Astrocyte (in vitro differentiated cells and primary cell): ENCODE data around the gene CTDSPL. TPM values are rescaled to one million over a fixed set of nuclear protein-coding genes. Genes with fewer than 3 reads are reported as not detected.

Source experiments
- DNase-seq: peaks from one replicate; pipeline ENCODE4 v3.0.0-alpha.2; 2010; ENCODE audit warnings: low read depth
- FAIRE-seq: peaks from 2 replicates; lab custom pipeline; 2011; peaks lifted over from hg19 to GRCh38; lab: Jason Lieb, UNC
- H2AFZ ChIP-seq: 2 replicates; pipeline ENCODE4 v1.6.0; 2012; ENCODE audit warnings: low read depth, low read length, inconsistent platforms
- H3K27ac ChIP-seq: 2 replicates; pipeline ENCODE4 v1.5.1; 2011; ENCODE audit warnings: low read depth, low read length, inconsistent platforms
- H3K27me3 ChIP-seq: 2 replicates; pipeline ENCODE4 v1.6.0; 2011; ENCODE audit warnings: low read length, inconsistent platforms; ENCODE audit not compliant: insufficient read depth
- H3K36me3 ChIP-seq: 2 replicates; pipeline ENCODE4 v1.5.1; 2011; ENCODE audit warnings: low read length, inconsistent platforms; ENCODE audit not compliant: insufficient read depth
- H3K4me1 ChIP-seq: 2 replicates; pipeline ENCODE4 v1.5.1; 2011; ENCODE audit warnings: low read length, inconsistent platforms; ENCODE audit not compliant: insufficient read depth
- H3K4me2 ChIP-seq: 2 replicates; pipeline ENCODE4 v1.6.0; 2012; ENCODE audit warnings: low read length, inconsistent platforms
- H3K4me3 ChIP-seq: 2 replicates; pipeline ENCODE4 v1.5.1; 2011; ENCODE audit warnings: low read depth, mild to moderate bottlenecking, low read length, inconsistent platforms; ENCODE audit not compliant: insufficient read depth
- H3K79me2 ChIP-seq: 2 replicates; pipeline ENCODE4 v1.6.0; 2012; ENCODE audit warnings: mild to moderate bottlenecking, low read length, inconsistent platforms; ENCODE audit not compliant: insufficient read depth
- H3K9ac ChIP-seq: 2 replicates; pipeline ENCODE4 v1.6.0; 2012; ENCODE audit warnings: mild to moderate bottlenecking, low read length, inconsistent platforms
- H3K9me3 ChIP-seq: 2 replicates; pipeline ENCODE4 v1.5.1; 2012; ENCODE audit warnings: low read depth, mild to moderate bottlenecking, low read length, inconsistent platforms; ENCODE audit not compliant: insufficient read depth
- H4K20me1 ChIP-seq: 2 replicates; pipeline ENCODE4 v1.6.0; 2012; ENCODE audit warnings: low read length, inconsistent platforms; ENCODE audit not compliant: insufficient read depth
- H3K27ac Mint-ChIP-seq: one replicate; pipeline ENCODE4 v1.8.0; 2021; ENCODE audit warnings: mild to moderate bottlenecking, mixed read lengths; ENCODE audit not compliant: unreplicated experiment
- H3K27me3 Mint-ChIP-seq: one replicate; pipeline ENCODE4 v1.8.0; 2021; ENCODE audit warnings: low read depth, mixed read lengths; ENCODE audit not compliant: unreplicated experiment
- H3K36me3 Mint-ChIP-seq: one replicate; pipeline ENCODE4 v1.8.0; 2021; ENCODE audit warnings: low read depth, mixed read lengths; ENCODE audit not compliant: unreplicated experiment
- H3K4me1 Mint-ChIP-seq: one replicate; pipeline ENCODE4 v1.8.0; 2021; ENCODE audit warnings: low read depth, mixed read lengths; ENCODE audit not compliant: unreplicated experiment
- H3K4me3 Mint-ChIP-seq: one replicate; pipeline ENCODE4 v1.8.0; 2021; ENCODE audit warnings: mild to moderate bottlenecking, moderate library complexity, mixed read lengths; ENCODE audit not compliant: unreplicated experiment
- H3K9me3 Mint-ChIP-seq: one replicate; pipeline ENCODE4 v1.8.0; 2021; ENCODE audit warnings: mild to moderate bottlenecking, mixed read lengths; ENCODE audit not compliant: unreplicated experiment
- CTCF ChIP-seq: IDR thresholded peaks from 2 replicates; pipeline ENCODE4 v1.5.1; 2011; ENCODE audit warnings: low read depth, mild to moderate bottlenecking, inconsistent platforms, low read length, moderate library complexity; ENCODE audit not compliant: insufficient read depth
- EZH2 ChIP-seq: IDR thresholded peaks from 2 replicates; pipeline ENCODE4 v1.6.1; 2012; ENCODE audit warnings: mild to moderate bottlenecking, low read length, inconsistent platforms; ENCODE audit not compliant: insufficient read depth
- total RNA-seq: library from RNA; stranded (reverse); gene quantifications from 2 replicates; pipeline ENCODE4 v1.2.1, GENCODE V29; 2021

Gene CTDSPL
- total RNA-seq, 1 donor from 2014 or later, result 37.9 TPM

DNA sequence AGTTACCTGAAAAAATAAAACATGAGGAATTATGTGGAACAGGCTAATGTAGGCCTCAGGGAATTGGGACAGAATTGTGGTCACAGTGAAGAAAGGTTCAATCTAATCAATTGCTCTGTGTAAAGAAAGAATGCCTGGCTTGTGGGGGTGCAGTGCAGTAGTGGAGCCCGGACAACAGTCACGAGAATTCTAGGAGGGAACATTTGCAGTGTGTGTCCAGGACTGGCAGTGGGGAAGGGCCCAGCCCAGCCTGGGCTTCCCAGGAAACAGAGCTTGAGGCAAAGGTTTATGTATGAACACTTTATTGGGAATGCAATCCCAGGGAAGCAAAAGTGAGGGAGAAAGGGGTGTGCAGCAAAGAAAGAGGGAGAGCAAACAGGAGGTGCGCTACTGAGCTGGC lies 29.2 kb upstream of the CTDSPL start:
- no peaks in the 10 kb centered on the region for H3K79me2 ChIP-seq
- DNase-seq (no peak), FAIRE-seq (no peak)
- Mint-ChIP-seq H3K4me1 (peaks cover 2% of the 10 kb centered on the region), H3K9me3 (no peaks in the 10 kb centered on the region), H3K27me3 (no peaks in the 10 kb centered on the region), H3K4me3 (no peak overlapping the region), H3K27ac (no peak overlapping the region), H3K36me3 (peaks cover 5% of the 10 kb centered on the region)
- no peaks in the 10 kb centered on the region for H3K36me3 ChIP-seq
- no peaks in the 10 kb centered on the region for H3K9me3 ChIP-seq
- no peak overlapping the region for H3K9ac ChIP-seq
- TF ChIP-seq EZH2 (no peak), CTCF (no peak)
- no peak overlapping the region for H3K4me2 ChIP-seq
- no peaks in the 10 kb centered on the region for H3K27me3 ChIP-seq
- H3K27ac ChIP-seq, result no peak overlapping the region
- no peak overlapping the region for H2AFZ ChIP-seq
- no peaks in the 10 kb centered on the region for H4K20me1 ChIP-seq
- no peak overlapping the region for H3K4me3 ChIP-seq
- no peaks in the 10 kb centered on the region for H3K4me1 ChIP-seq

DNA sequence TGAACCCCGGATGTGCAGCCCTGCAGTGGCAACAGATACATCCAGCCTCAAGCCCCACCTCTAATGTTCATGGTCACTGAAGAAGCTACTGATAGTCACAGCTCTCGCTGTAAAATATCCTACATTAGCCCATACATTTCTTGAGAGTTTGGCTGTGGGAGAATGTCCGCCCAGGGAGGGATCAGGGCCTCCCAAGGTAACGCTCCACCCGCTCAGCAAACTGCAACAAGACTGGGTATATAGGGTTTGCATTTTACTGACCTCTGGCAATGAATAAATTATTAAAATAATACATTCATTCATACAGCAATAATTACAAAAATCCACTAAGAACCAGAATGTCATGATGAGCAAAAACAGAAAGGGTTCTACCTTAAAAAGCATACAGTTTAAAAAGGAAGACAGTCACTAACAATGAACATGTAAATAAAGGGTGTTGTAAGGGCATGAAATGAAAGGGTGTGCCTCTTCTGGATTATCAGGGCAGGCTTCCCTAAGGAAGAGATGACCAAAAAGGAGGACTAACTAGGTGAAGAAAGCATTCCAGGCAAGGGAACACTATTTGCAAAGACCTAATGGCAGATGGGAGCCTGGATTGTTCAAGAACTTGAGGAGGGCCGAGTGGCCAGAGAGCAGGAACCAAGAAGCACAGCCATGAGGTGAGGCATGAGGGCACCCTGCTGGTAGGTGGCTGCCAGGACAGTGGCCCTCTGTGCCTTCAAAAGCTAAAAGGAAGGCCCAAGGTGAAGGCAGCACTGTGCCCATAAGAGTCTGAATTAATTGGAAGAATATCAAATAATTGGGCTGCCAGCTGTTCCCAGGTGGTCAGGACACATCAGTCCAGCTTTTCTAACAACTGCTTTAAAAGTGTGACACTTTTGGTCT lies 28.1 kb upstream of the CTDSPL start:
- Mint-ChIP-seq H3K4me1 (peaks cover 2% of the 10 kb centered on the region), H3K36me3 (peaks cover 7% of the 10 kb centered on the region), H3K27me3 (no peaks in the 10 kb centered on the region), H3K27ac (no peak overlapping the region), H3K9me3 (no peaks in the 10 kb centered on the region), H3K4me3 (no peak overlapping the region)
- Histone ChIP-seq H3K27me3 (no peaks in the 10 kb centered on the region), H3K4me1 (no peaks in the 10 kb centered on the region), H4K20me1 (no peaks in the 10 kb centered on the region), H3K36me3 (no peaks in the 10 kb centered on the region), H3K4me2 (no peak overlapping the region), H3K79me2 (no peaks in the 10 kb centered on the region), H3K4me3 (no peak overlapping the region), H3K9me3 (no peaks in the 10 kb centered on the region), H3K9ac (no peak overlapping the region), H3K27ac (no peak overlapping the region), H2AFZ (no peak overlapping the region)
- FAIRE-seq (no peak), DNase-seq (no peak)
- TF ChIP-seq EZH2, result no peak
- no peak for TF ChIP-seq CTCF

DNA sequence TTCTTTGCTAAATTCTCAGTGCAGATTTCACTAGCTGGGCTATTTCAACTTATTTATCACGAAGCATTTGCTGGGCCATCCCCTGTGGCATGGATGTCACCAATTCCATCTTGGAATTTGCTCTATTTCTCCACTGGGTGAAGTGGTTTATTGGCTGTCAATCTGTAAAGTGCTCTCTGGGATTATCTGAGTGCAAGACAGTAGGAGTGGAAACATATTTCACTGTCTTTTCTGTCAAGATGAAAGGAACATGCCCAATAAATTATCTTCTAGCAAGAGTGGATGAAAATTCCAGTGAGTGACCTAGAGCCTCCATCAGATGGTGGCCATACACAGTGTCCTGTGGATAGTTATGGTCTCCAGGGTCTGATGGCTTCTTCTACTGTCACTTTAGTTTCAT lies 25.1 kb upstream of the CTDSPL start:
- TF ChIP-seq CTCF, result no peak
- Histone ChIP-seq H3K36me3 (no peaks in the 10 kb centered on the region), H2AFZ (no peak overlapping the region), H3K4me3 (no peak overlapping the region), H3K9me3 (no peaks in the 10 kb centered on the region), H4K20me1 (no peaks in the 10 kb centered on the region), H3K9ac (no peak overlapping the region), H3K4me1 (no peaks in the 10 kb centered on the region), H3K27me3 (no peaks in the 10 kb centered on the region), H3K79me2 (no peaks in the 10 kb centered on the region), H3K4me2 (no peak overlapping the region), H3K27ac (no peak overlapping the region)
- no peak overlapping the region for H3K27ac Mint-ChIP-seq
- peaks cover 2% of the 10 kb centered on the region for H3K4me1 Mint-ChIP-seq
- no peak for DNase-seq
- H3K27me3 Mint-ChIP-seq, result no peaks in the 10 kb centered on the region
- FAIRE-seq, result no peak
- peaks cover 10% of the 10 kb centered on the region for H3K36me3 Mint-ChIP-seq
- H3K9me3 Mint-ChIP-seq, result peaks cover 6% of the 10 kb centered on the region
- H3K4me3 Mint-ChIP-seq, result no peak overlapping the region
